Breast epithelium (tissue), 4 donors: Measurements from ENCODE around the gene ATP9A. TPM values are rescaled to one million over a fixed set of nuclear protein-coding genes. Genes with fewer than 3 reads are reported as not detected.
A peak's percentile ranks its signal among the peaks of the same experiment; 100 is the strongest.

Experiments
- DNase-seq, 2 donors: peaks; one replicate each; pipeline ENCODE4 v3.0.0-alpha.2; 2019; ENCODE audit warnings: low spot score in 2 of 2
- H3K27ac ChIP-seq, 2 donors: fragments of 200-600 bp; sonication (generic) in 1 of 2; one replicate each; pipeline ENCODE4 v1.5.1; 2016 to 2019; ENCODE audit warnings: mild to moderate bottlenecking in 1 of 2
- H3K27me3 ChIP-seq, 2 donors: fragments of 200-600 bp; sonication (generic) in 1 of 2; one replicate each; pipeline versions ENCODE4 v1.5.1 to v1.6.0; 2017 to 2019; ENCODE audit warnings: control low read depth in 1 of 2, mild to moderate bottlenecking in 1 of 2
- H3K36me3 ChIP-seq: fragments of 200-600 bp; one replicate; pipeline ENCODE4 v1.5.1; 2019
- H3K4me1 ChIP-seq, 2 donors: fragments of 200-600 bp; sonication (generic); one replicate each; pipeline ENCODE4 v1.5.1; 2016 to 2019; ENCODE audit warnings: control low read depth in 1 of 2
- H3K4me3 ChIP-seq, 3 donors: fragments of 200-600 bp; sonication (generic); 1 replicate in 2 of 3; 2 replicates in 1 of 3; pipeline ENCODE4 v1.5.1; 2016 to 2019; ENCODE audit warnings: mild to moderate bottlenecking in 3 of 3, moderate library complexity in 2 of 3
- H3K9me3 ChIP-seq, 2 donors: fragments of 200-600 bp; sonication (generic) in 1 of 2; one replicate each; pipeline ENCODE4 v1.5.1; 2016 to 2019; ENCODE audit warnings: control low read depth in 1 of 2
- POLR2A ChIP-seq: fragments of 450-650 bp; IDR thresholded peaks from one replicate; pipeline ENCODE4 v1.6.1; 2016; ENCODE audit warnings: antibody characterized with exemption, mild to moderate bottlenecking, moderate library complexity
- POLR2AphosphoS5 ChIP-seq, 3 donors: sonication (generic); formaldehyde crosslinking; IDR thresholded peaks; one replicate each; pipeline ENCODE4 v1.6.1; 2017; ENCODE audit warnings: antibody characterized with exemption in 3 of 3
- intact Hi-C: fragments of 100-400 bp; cut with DNase I; formaldehyde crosslinking; loops from one replicate; pipeline ENCODE4 v1.15.1; 2023; ENCODE audit warnings: low total_unique reads
- total RNA-seq, 3 donors: library from RNA; depleted of rRNA; stranded (reverse); fragments of >200 nt; gene quantifications; one replicate each; pipeline ENCODE4 v1.1.0, GENCODE V29; 2016
- TF ChIP-seq, protein P1 (sequence below), 3 donors: fragments of 450-650 bp; IDR thresholded peaks; one replicate each; pipeline ENCODE4 v1.5.1; 2016 to 2017; ENCODE audit warnings: antibody characterized with exemption in 3 of 3, mild to moderate bottlenecking in 3 of 3, moderate library complexity in 3 of 3

ATP9A gene
- total RNA-seq, 3 donors from 2014 or later: 41.6 to 98.4 (median 50.8) TPM

DNA sequence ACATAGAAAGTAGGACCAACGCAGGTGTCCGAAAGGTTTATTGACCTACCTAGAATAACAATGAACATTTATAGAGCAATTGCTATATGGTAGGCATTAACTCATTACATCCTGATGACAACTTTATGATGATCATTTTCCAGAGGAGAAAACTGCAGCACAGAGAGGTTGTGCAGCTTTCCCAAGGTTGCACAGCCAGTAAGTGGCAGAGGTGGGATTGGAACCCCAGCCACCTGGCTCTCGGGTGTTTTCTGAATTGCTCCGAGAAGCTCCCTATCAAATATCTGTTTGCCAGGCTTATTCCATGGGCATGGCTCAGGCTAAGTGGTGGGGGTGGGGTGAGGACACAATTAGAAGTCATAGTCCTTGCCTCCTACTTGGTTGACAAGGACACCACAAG is 201.6 kb downstream of the ATP9A start:
- intact Hi-C loops: no loop called here
- Histone ChIP-seq H3K4me1 (no peaks in the 10 kb centered on the region), H3K27ac (no peak overlapping the region), H3K27me3 (no peaks in the 10 kb centered on the region), H3K4me3 (no peak overlapping the region), H3K9me3 (no peaks in the 10 kb centered on the region), H3K36me3 (no peaks in the 10 kb centered on the region)
- DNase-seq: no peak
- TF ChIP-seq, protein P1, sequence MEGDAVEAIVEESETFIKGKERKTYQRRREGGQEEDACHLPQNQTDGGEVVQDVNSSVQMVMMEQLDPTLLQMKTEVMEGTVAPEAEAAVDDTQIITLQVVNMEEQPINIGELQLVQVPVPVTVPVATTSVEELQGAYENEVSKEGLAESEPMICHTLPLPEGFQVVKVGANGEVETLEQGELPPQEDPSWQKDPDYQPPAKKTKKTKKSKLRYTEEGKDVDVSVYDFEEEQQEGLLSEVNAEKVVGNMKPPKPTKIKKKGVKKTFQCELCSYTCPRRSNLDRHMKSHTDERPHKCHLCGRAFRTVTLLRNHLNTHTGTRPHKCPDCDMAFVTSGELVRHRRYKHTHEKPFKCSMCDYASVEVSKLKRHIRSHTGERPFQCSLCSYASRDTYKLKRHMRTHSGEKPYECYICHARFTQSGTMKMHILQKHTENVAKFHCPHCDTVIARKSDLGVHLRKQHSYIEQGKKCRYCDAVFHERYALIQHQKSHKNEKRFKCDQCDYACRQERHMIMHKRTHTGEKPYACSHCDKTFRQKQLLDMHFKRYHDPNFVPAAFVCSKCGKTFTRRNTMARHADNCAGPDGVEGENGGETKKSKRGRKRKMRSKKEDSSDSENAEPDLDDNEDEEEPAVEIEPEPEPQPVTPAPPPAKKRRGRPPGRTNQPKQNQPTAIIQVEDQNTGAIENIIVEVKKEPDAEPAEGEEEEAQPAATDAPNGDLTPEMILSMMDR (IDR thresholded peaks at IDR 0.05): no peak
- TF ChIP-seq POLR2A (no peak), POLR2AphosphoS5 (IDR thresholded peaks at IDR 0.05) (no peak)

DNA sequence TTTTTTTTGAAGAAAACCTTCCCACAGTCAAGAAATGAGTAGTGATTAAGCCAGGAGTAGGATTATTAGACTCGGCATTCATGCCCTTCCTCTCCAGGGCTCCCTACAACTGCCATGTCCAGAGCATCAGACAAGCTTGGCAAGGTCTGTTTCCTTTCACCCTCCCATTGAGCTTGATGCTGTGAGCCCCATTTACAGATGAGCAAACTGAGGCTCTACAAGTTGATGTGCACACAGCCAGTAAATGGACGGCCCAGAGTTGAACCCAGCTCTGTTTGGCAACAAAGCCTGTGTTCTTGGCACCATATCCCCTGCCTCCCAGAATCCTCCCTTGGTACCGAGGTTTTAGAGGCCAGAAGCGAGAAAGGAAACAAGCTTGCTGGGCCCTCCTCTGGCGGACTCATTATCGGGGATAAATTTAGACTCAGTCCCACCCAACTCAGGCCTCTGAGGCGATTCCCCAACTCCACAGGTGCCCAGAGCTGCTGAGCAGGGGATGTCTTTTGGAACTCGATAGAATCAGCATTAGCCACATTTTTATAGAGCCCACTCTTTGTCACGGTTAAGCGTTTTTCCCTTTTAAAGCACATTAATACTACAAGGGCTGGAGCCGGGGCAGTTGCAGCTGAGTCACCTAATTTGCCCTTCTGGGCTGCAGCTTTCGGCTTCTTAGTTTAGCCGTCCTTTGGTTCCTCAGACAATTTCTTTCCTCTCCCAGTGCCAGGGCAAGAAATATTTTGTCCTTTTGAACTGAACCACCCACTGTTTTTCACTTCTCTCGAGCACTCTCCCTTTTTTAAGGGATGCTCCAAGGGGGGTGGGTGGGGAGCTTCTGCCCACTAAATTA is 202.7 kb downstream of the ATP9A start:
- H3K9me3 ChIP-seq: no peaks in the 10 kb centered on the region
- no peak for DNase-seq
- TF ChIP-seq, protein P1 (IDR thresholded peaks at IDR 0.05): no peak
- TF ChIP-seq POLR2A: no peak
- no peak for TF ChIP-seq POLR2AphosphoS5 (IDR thresholded peaks at IDR 0.05)
- intact Hi-C loops: no loop called here
- no peak overlapping the region for H3K4me3 ChIP-seq
- H3K27me3 ChIP-seq: no peaks in the 10 kb centered on the region
- no peaks in the 10 kb centered on the region for H3K4me1 ChIP-seq
- H3K36me3 ChIP-seq: no peaks in the 10 kb centered on the region
- H3K27ac ChIP-seq: peak overlapping the region; percentile 5 to 29

DNA sequence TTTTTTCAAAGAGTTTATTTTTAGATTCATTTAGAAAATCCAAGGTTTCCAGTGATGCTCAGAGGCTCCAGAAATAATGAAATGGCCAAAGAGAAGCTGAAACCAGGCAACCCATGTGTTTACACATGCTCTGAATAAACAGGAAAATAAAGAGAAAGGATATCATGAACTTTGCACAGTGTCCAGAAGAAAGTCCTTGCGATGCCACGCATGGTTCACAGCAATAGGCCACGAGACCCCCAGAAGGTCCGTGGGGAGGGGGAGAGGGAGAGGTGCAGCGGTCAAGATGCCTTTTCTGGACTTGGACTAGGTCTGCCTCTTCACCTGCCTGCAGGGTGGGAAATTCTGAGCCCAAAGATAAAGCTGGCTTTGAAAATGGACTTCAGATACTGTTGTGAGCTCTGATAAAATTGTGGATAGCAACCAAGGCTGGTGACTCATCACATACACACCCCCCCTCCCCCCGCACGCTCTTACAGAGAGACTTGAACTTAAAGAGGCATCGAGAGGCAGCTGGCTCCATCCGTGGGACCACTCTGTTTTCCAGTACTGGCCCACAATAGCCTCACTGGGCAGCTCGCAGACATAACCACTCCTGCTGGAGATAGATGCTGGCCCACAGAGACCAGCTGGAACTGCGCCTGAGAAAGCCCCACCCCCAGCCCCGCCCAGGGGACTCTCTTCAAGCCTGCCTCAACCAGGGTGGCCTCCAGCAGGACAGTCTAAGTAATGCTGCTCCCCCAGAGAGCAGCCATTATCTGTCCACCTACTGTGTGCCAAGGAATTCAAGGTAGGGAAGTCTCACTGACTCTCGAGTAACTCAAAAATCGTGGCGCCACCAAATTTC is 204.5 kb downstream of the ATP9A start:
- intact Hi-C loops: no loop called here
- TF ChIP-seq POLR2A (no peak), POLR2AphosphoS5 (IDR thresholded peaks at IDR 0.05) (peak in 1 of 3 donors; percentile 52)
- TF ChIP-seq, protein P1 (IDR thresholded peaks at IDR 0.05): no peak
- H3K4me3 ChIP-seq: peak overlapping the region; percentile 56 to 74 (median 68)
- no peaks in the 10 kb centered on the region for H3K4me1 ChIP-seq
- H3K27ac ChIP-seq: peak overlapping the region; percentile 88 to 92
- no peak for DNase-seq
- H3K9me3 ChIP-seq: no peaks in the 10 kb centered on the region
- no peaks in the 10 kb centered on the region for H3K36me3 ChIP-seq
- H3K27me3 ChIP-seq: no peaks in the 10 kb centered on the region

DNA sequence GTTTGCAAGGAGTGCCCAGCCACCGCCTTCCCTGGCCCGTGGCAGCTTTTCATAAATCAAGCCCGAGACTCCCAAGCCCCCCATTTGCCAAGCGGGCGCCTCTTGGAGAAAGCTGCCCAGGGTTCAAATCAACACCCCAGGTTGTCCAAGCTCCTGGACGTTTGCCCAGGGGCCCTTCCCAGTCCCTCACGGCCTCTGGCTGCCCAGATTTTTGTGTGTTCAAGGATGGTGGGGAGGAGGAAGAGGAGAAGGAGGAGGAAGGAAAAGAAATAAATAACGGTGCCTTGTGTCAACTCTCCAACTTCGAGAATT is 205.1 kb downstream of the ATP9A start:
- peak overlapping the region; percentile 56 to 74 (median 68) for H3K4me3 ChIP-seq
- H3K9me3 ChIP-seq: no peaks in the 10 kb centered on the region
- TF ChIP-seq, protein P1 (IDR thresholded peaks at IDR 0.05): no peak
- TF ChIP-seq POLR2A (no peak), POLR2AphosphoS5 (IDR thresholded peaks at IDR 0.05) (no peak)
- peak overlapping the region; percentile 88 to 92 for H3K27ac ChIP-seq
- intact Hi-C loops: no loop called here
- no peaks in the 10 kb centered on the region for H3K4me1 ChIP-seq
- no peaks in the 10 kb centered on the region for H3K36me3 ChIP-seq
- H3K27me3 ChIP-seq: no peaks in the 10 kb centered on the region
- DNase-seq: no peak
